Liver (tissue), 2 donors: ENCODE data around the gene GIPC2.

Experiments
- ZBTB33 ChIP-seq: IDR thresholded peaks from 2 replicates; pipeline ENCODE4 v1.6.1; 2016; ENCODE audit warnings: antibody characterized with exemption
- TF ChIP-seq, protein P1 (sequence below): fragments of 150-350 bp; IDR thresholded peaks from 2 replicates; pipeline ENCODE4 v1.5.1; 2017; ENCODE audit warnings: improper control_type of control experiment, low read depth, low read length; ENCODE audit not compliant: missing input control
- donor health status: healthy.

- TF ChIP-seq, protein P1, sequence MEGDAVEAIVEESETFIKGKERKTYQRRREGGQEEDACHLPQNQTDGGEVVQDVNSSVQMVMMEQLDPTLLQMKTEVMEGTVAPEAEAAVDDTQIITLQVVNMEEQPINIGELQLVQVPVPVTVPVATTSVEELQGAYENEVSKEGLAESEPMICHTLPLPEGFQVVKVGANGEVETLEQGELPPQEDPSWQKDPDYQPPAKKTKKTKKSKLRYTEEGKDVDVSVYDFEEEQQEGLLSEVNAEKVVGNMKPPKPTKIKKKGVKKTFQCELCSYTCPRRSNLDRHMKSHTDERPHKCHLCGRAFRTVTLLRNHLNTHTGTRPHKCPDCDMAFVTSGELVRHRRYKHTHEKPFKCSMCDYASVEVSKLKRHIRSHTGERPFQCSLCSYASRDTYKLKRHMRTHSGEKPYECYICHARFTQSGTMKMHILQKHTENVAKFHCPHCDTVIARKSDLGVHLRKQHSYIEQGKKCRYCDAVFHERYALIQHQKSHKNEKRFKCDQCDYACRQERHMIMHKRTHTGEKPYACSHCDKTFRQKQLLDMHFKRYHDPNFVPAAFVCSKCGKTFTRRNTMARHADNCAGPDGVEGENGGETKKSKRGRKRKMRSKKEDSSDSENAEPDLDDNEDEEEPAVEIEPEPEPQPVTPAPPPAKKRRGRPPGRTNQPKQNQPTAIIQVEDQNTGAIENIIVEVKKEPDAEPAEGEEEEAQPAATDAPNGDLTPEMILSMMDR, result no peak
- TF ChIP-seq ZBTB33, result no peak
These were observed 50.3 kb downstream of the GIPC2 start for GRCh38 chr1:78096017-78096416.
